H1 (cell line): ENCODE data around the gene GNAO1. TPM values are rescaled to one million over a fixed set of nuclear protein-coding genes. Genes with fewer than 3 reads are reported as not detected.

Source experiments
- CTCF ChIA-PET: fragments of 300-600 bp; sonication (Branson Sonifier 250); formaldehyde crosslinking; loops from one replicate; lab custom pipeline; 2021; ENCODE audit not compliant: partially characterized antibody; lab: Charles Lee
- POLR2A ChIA-PET: fragments of 300-600 bp; sonication (Branson Sonifier 250); formaldehyde crosslinking; loops from one replicate; lab custom pipeline; 2021; ENCODE audit warnings: inconsistent platforms; ENCODE audit not compliant: partially characterized antibody; lab: Charles Lee
- DNase-seq, 2 experiments: peaks; one replicate each; pipeline versions ENCODE4 v3.0.0 to v3.0.0-alpha.2; 2010 to 2022; ENCODE audit warnings: low spot score in 2 of 2, low read depth in 1 of 2, mixed read lengths in 1 of 2
- FAIRE-seq: peaks from 2 replicates; lab custom pipeline; 2011; peaks lifted over from hg19 to GRCh38; lab: Jason Lieb, UNC
- H2AFZ ChIP-seq: 2 replicates; pipeline ENCODE4 v1.8.1; 2012; ENCODE audit warnings: low read length, inconsistent platforms
- H2AK5ac ChIP-seq: 2 replicates; pipeline ENCODE4 v1.6.1; 2013; ENCODE audit warnings: low read depth, low read length
- H2BK120ac ChIP-seq: replicated peaks from 2 replicates; pipeline ENCODE3; 2013; ENCODE audit warnings: low read depth, low read length, inconsistent platforms
- H2BK12ac ChIP-seq: 2 replicates; pipeline ENCODE4 v1.6.1; 2013; ENCODE audit warnings: low read depth, low read length
- H2BK15ac ChIP-seq: 2 replicates; pipeline ENCODE4 v1.6.1; 2013; ENCODE audit warnings: low read length
- H2BK20ac ChIP-seq: 2 replicates; pipeline ENCODE4 v1.6.1; 2013; ENCODE audit warnings: low read length
- H2BK5ac ChIP-seq: 2 replicates; pipeline ENCODE4 v1.6.1; 2013; ENCODE audit warnings: low read depth, low read length
- H3K14ac ChIP-seq: 2 replicates; pipeline ENCODE4 v1.6.1; 2013; ENCODE audit warnings: inconsistent platforms; ENCODE audit not compliant: insufficient read length
- H3K18ac ChIP-seq: 2 replicates; pipeline ENCODE4 v1.6.1; 2013; ENCODE audit warnings: low read length; ENCODE audit errors: extremely low read depth
- H3K23ac ChIP-seq: 2 replicates; pipeline ENCODE4 v1.6.1; 2013; ENCODE audit warnings: inconsistent platforms; ENCODE audit not compliant: insufficient read length
- H3K23me2 ChIP-seq: 2 replicates; pipeline ENCODE4 v1.6.1; 2013; ENCODE audit warnings: low read depth, low read length
- H3K27ac ChIP-seq: 2 replicates; pipeline ENCODE4 v1.6.1; 2011; ENCODE audit warnings: low read depth, low read length, inconsistent platforms
- H3K27me3 ChIP-seq, 4 experiments: replicated peaks in 1 of 4; 1 replicate in 1 of 4; 2 replicates in 3 of 4; pipeline versions ENCODE4 v1.6.1 to v1.8.1; 2011 to 2013; ENCODE audit warnings: low read length in 3 of 4, mild to moderate bottlenecking in 3 of 4, inconsistent platforms in 2 of 4, mixed read lengths in 2 of 4, moderate library complexity in 1 of 4; ENCODE audit not compliant: control insufficient read depth in 3 of 4, insufficient read depth in 3 of 4; ENCODE audit errors: extremely low read depth in 1 of 4
- H3K36me3 ChIP-seq, 4 experiments: 2 replicates each; pipeline versions ENCODE4 v1.6.1 to v1.8.1; 2011 to 2013; ENCODE audit warnings: mild to moderate bottlenecking in 4 of 4, low read length in 3 of 4, moderate library complexity in 2 of 4, control low read depth in 1 of 4, inconsistent platforms in 1 of 4; ENCODE audit not compliant: insufficient read depth in 4 of 4, control insufficient read depth in 2 of 4
- H3K4ac ChIP-seq: replicated peaks from 2 replicates; pipeline ENCODE3; 2013; ENCODE audit warnings: low read length, low read depth, mixed read lengths, inconsistent platforms; ENCODE audit not compliant: insufficient read length
- H3K4me1 ChIP-seq, 4 experiments: replicated peaks in 1 of 4; 1 replicate in 1 of 4; 2 replicates in 3 of 4; pipeline versions ENCODE4 v1.6.1 to v1.8.1; 2011 to 2013; ENCODE audit warnings: low read length in 3 of 4, inconsistent platforms in 2 of 4, mixed read lengths in 1 of 4; ENCODE audit not compliant: insufficient read depth in 4 of 4, control insufficient read depth in 3 of 4
- H3K4me2 ChIP-seq, 2 experiments: 2 replicates each; pipeline versions ENCODE4 v1.6.1 to v1.8.1; 2011 to 2013; ENCODE audit warnings: low read depth in 2 of 2, low read length in 2 of 2, control low read depth in 1 of 2, inconsistent platforms in 1 of 2, mild to moderate bottlenecking in 1 of 2; ENCODE audit not compliant: insufficient read depth in 1 of 2
- H3K4me3 ChIP-seq, 4 experiments: fragments of 200-600, 300-600 bp in 1 of 4; sonication (generic), shearing (Covaris generic), sonication (Bioruptor Twin) in 1 of 4; 2 replicates each; pipeline versions ENCODE4 v1.5.1 to v1.8.1; 2011 to 2016; ENCODE audit warnings: low read length in 4 of 4, low read depth in 3 of 4, control low read depth in 2 of 4, inconsistent platforms in 2 of 4, mild to moderate bottlenecking in 2 of 4, mixed read lengths in 1 of 4, moderate library complexity in 1 of 4; ENCODE audit not compliant: insufficient read depth in 2 of 4; ENCODE audit errors: extremely low read depth in 1 of 4
- H3K56ac ChIP-seq: replicated peaks from 2 replicates; pipeline ENCODE3; 2013; ENCODE audit warnings: low read depth, mild to moderate bottlenecking, mixed read lengths, low read length, inconsistent platforms; ENCODE audit not compliant: insufficient read length
- H3K79me1 ChIP-seq: 2 replicates; pipeline ENCODE4 v1.6.1; 2013; ENCODE audit warnings: low read depth, low read length, control low read depth
- H3K79me2 ChIP-seq, 2 experiments: 2 replicates each; pipeline versions ENCODE4 v1.6.1 to v1.8.1; 2012 to 2013; ENCODE audit warnings: low read length in 2 of 2, mild to moderate bottlenecking in 2 of 2, inconsistent platforms in 1 of 2; ENCODE audit not compliant: insufficient read depth in 2 of 2, control insufficient read depth in 1 of 2
- H3K9ac ChIP-seq, 4 experiments: replicated peaks in 1 of 4; 1 replicate in 1 of 4; 2 replicates in 3 of 4; pipeline versions ENCODE4 v1.6.1 to v1.8.1; 2011 to 2013; ENCODE audit warnings: low read depth in 3 of 4, low read length in 3 of 4, control low read depth in 2 of 4, mild to moderate bottlenecking in 2 of 4, moderate library complexity in 2 of 4, inconsistent platforms in 1 of 4; ENCODE audit errors: extremely low read depth in 1 of 4
- H3K9me3 ChIP-seq, 2 experiments: 2 replicates each; pipeline versions ENCODE4 v1.6.1 to v1.8.1; 2012 to 2013; ENCODE audit warnings: mild to moderate bottlenecking in 2 of 2, moderate library complexity in 2 of 2, control low read depth in 1 of 2, inconsistent platforms in 1 of 2, low read depth in 1 of 2, low read length in 1 of 2, mixed read lengths in 1 of 2; ENCODE audit not compliant: insufficient read depth in 2 of 2
- H4K20me1 ChIP-seq, 2 experiments: replicated peaks in 1 of 2; 2 replicates each; pipeline versions ENCODE3 to v1.8.1; 2011 to 2013; ENCODE audit warnings: inconsistent platforms in 2 of 2, low read length in 2 of 2, mild to moderate bottlenecking in 1 of 2; ENCODE audit not compliant: insufficient read depth in 2 of 2, control insufficient read depth in 1 of 2
- H4K5ac ChIP-seq: 2 replicates; pipeline ENCODE4 v1.6.1; 2013; ENCODE audit warnings: low read length, low read depth, mixed read lengths, inconsistent platforms; ENCODE audit not compliant: insufficient read length
- H4K8ac ChIP-seq: 2 replicates; pipeline ENCODE4 v1.8.0; 2013; ENCODE audit warnings: mild to moderate bottlenecking, moderate library complexity, low read length, inconsistent platforms; ENCODE audit not compliant: insufficient read depth; ENCODE audit errors: extremely low read depth
- H4K91ac ChIP-seq: replicated peaks from 2 replicates; pipeline ENCODE3; 2013; ENCODE audit warnings: low read length, mixed read lengths, inconsistent platforms; ENCODE audit not compliant: insufficient read length
- FOSL1 ChIP-seq: IDR thresholded peaks from 2 replicates; pipeline ENCODE4 v1.6.1; 2011; ENCODE audit warnings: mild to moderate bottlenecking, low read depth, low read length, moderate library complexity; ENCODE audit not compliant: insufficient read depth
- WGBS, 2 experiments: shearing (Covaris generic) in 1 of 2; methylation state at CpG; one replicate each; pipeline versions ENCODE4 v1.1.6 to v1.1.7; 2013 to 2015; ENCODE audit warnings: low lambda C conversion rate in 2 of 2, mixed read lengths in 2 of 2, inconsistent platforms in 1 of 2, low coverage in 1 of 2, missing lambda C conversion rate in 1 of 2; ENCODE audit not compliant: insufficient replicate concordance in 2 of 2, insufficient coverage in 1 of 2, insufficient read length in 1 of 2; ENCODE audit errors: extremely low coverage in 1 of 2, missing lambda C conversion rate in 1 of 2; 5-methylcytosine and 5-hydroxymethylcytosine counted together
- polyA plus RNA-seq, 7 experiments: library from polyadenylated mRNA; depleted of rRNA in 3 of 7; stranded (reverse) in 5 of 7; unstranded in 2 of 7; fragments of >200 nt in 5 of 7; fragments of 200-250 nt in 2 of 7; gene quantifications; 1 replicate in 5 of 7; 2 replicates in 1 of 7; 4 replicates in 1 of 7; pipeline versions ENCODE4 v1.2.1 to v1.2.3, GENCODE V29; 2011 to 2013; ENCODE audit warnings: missing spikeins in 2 of 7, mixed read lengths in 2 of 7
- total RNA-seq: library from RNA; stranded (reverse); fragmentation: NEBNext Ultra II Directional; extraction: Animal tissue kit (Norgen Biotek cat#: 25700); gene quantifications from 2 replicates; pipeline ENCODE4 v1.2.1, GENCODE V29; 2021

Gene GNAO1
- total and polyA plus RNA-seq, 2 of the 8 experiments (the other 6 are each of a cell fraction or from before 2014, with no cell fraction given): 6.7 to 34.4 TPM

GRCh38 chr16:56143666-56144065 is 47.6 kb upstream of the GNAO1 start:
- H3K9ac ChIP-seq: no peak overlapping the region
- no peak overlapping the region for H3K4me3 ChIP-seq
- no peak overlapping the region for H2AK5ac ChIP-seq
- H3K23ac ChIP-seq: no peak overlapping the region
- H3K4me2 ChIP-seq: no peak overlapping the region
- no peak overlapping the region for H2BK12ac ChIP-seq
- no peak overlapping the region for H4K8ac ChIP-seq
- no peaks in the 10 kb centered on the region for H3K9me3 ChIP-seq
- no peaks in the 10 kb centered on the region for H3K79me1 ChIP-seq
- H4K20me1 ChIP-seq: no peaks in the 10 kb centered on the region
- 41% methylated on average over 1 of the region's 1 CpG; no CpG with 5 or more reads in 1 of the 2 experiments for WGBS, 2 experiments
- H4K91ac ChIP-seq: no peak overlapping the region
- H3K79me2 ChIP-seq: no peaks in the 10 kb centered on the region
- H2AFZ ChIP-seq: no peak overlapping the region
- FAIRE-seq (no peak), DNase-seq (no peak)
- H2BK5ac ChIP-seq: no peak overlapping the region
- H3K14ac ChIP-seq: no peak overlapping the region
- no peaks in the 10 kb centered on the region for H3K27me3 ChIP-seq
- TF ChIP-seq FOSL1: no peak
- H3K27ac ChIP-seq: no peak overlapping the region
- no peaks in the 10 kb centered on the region for H3K36me3 ChIP-seq
- no peak overlapping the region for H3K18ac ChIP-seq
- no peak overlapping the region for H2BK20ac ChIP-seq
- ChIA-PET CTCF (interaction anchor here (0.9 to 1.2 kb wide), 2 partner anchors 16 to 80 kb away, joined by 3 to 4 read pairs; no protein-coding TSS in a partner anchor), POLR2A (no interaction called here)
- no peak overlapping the region for H4K5ac ChIP-seq
- H2BK15ac ChIP-seq: no peak overlapping the region
- no peak overlapping the region for H3K56ac ChIP-seq
- 0 out of 7 replicates have a peak, but pooled peaks cover 0 to 3% (median 0%) of the 10 kb centered on the region in 4 experiments for H3K4me1 ChIP-seq
- H3K4ac ChIP-seq: no peak overlapping the region
- no peaks in the 10 kb centered on the region for H3K23me2 ChIP-seq
- H2BK120ac ChIP-seq: no peak overlapping the region
